Eye (tissue), 1 donor: Measurements from ENCODE around the gene ZNF662.

Experiments used
- DNase-seq: peaks from one replicate; pipeline ENCODE4 v3.0.0-alpha.2; 2015

ZNF662 gene

GRCh38 chr3:42942693-42943092 lies 36.8 kb downstream of the ZNF662 start:
- DNase-seq: no peak

- DNase-seq: no peak
Observed at GRCh38 chr3:42946050-42946449, 40.1 kb downstream of the ZNF662 start.

- DNase-seq: no peak
Observed at GRCh38 chr3:42957573-42957972, 51.6 kb downstream of the ZNF662 start.

DNA sequence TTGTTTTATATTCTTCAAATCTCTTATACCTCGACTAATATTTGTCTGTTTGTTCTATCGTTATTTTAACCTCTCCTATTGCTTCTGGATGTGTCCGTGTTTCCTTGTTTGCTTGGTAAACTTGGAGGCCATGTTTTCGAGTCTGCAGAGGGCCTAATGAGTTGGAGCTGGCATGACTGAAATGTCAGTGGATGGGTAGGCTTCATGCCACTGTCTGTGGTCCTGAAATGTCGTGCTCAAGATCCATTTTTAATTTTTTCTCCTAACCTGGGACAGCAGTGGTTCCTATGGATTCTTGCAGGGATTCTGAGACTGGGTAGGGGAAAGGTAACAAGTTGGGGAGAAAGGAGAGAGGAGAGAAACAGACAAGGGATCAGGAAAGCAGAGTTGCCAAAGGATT lies 54.3 kb downstream of the ZNF662 start:
- DNase-seq: no peak

GRCh38 chr3:42960786-42961185 lies 54.8 kb downstream of the ZNF662 start:
- DNase-seq: no peak

- DNase-seq: peak; percentile 88
Observed at GRCh38 chr3:42961633-42962032, 55.7 kb downstream of the ZNF662 start.

- DNase-seq: no peak
Observed at GRCh38 chr3:42963269-42963668, 57.3 kb downstream of the ZNF662 start.

GRCh38 chr3:42964266-42964665 lies 58.3 kb downstream of the ZNF662 start:
- DNase-seq: no peak
